Mammary epithelial cell (primary cell): ENCODE data around the gene SKIC8.

Source experiments
- EZH2 ChIP-seq: IDR thresholded peaks from 2 replicates; pipeline ENCODE4 v1.6.1; 2012; ENCODE audit warnings: low read length, inconsistent platforms, borderline replicate concordance
- TF ChIP-seq, protein P1 (sequence below), 2 donors: IDR thresholded peaks in 1 of 2; conservative IDR thresholded peaks in 1 of 2; 2 replicates each; pipeline ENCODE4 v1.5.1; 2011 to 2012; ENCODE audit warnings: inconsistent platforms in 2 of 2, low read length in 2 of 2, mild to moderate bottlenecking in 2 of 2, control low read depth in 1 of 2, low read depth in 1 of 2; ENCODE audit not compliant: insufficient read depth in 1 of 2; ENCODE audit errors: extremely low read depth in 1 of 2

DNA sequence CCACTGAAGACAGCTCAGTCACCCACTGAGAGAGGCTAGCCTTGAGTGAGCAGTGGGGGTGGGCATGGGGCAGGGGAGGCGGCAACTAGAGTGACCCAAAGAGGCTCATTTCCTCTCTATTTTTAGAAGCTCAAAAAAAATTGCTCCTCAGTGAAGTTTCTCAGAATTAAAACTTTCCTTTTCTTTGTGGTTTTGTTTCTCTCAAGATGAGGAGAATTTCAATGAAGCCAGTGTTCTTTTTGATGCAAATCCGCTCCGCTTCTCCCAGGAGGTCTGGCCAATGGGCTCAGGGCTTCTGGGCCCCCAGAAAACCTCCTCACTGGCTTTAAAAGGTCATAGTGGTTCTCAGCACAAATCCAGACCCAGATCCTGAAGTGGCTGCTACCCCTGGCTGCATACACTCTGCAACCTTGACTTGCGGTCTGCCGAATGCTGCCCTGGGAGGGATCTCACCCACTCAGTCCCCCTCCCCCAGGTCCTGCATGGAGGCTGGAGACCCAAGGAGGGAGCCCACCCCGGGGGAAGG, 64.8 kb downstream of the SKIC8 start, which contains the start of gene ACSBG1:
- TF ChIP-seq, protein P1, sequence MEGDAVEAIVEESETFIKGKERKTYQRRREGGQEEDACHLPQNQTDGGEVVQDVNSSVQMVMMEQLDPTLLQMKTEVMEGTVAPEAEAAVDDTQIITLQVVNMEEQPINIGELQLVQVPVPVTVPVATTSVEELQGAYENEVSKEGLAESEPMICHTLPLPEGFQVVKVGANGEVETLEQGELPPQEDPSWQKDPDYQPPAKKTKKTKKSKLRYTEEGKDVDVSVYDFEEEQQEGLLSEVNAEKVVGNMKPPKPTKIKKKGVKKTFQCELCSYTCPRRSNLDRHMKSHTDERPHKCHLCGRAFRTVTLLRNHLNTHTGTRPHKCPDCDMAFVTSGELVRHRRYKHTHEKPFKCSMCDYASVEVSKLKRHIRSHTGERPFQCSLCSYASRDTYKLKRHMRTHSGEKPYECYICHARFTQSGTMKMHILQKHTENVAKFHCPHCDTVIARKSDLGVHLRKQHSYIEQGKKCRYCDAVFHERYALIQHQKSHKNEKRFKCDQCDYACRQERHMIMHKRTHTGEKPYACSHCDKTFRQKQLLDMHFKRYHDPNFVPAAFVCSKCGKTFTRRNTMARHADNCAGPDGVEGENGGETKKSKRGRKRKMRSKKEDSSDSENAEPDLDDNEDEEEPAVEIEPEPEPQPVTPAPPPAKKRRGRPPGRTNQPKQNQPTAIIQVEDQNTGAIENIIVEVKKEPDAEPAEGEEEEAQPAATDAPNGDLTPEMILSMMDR (conservative IDR thresholded peaks at IDR 0.05 in 1 of 2, IDR thresholded peaks at IDR 0.05 in 1 of 2; ENCODE audit: extremely low read depth in 1 of 2, insufficient read depth in 1 of 2, low read depth in 1 of 2, low read length in 2 of 2) = no peak
- no peak for TF ChIP-seq EZH2
